Glutamatergic neuron (in vitro differentiated cells): ENCODE data around the gene ZNF611. TPM values are rescaled to one million over a fixed set of nuclear protein-coding genes. Genes with fewer than 3 reads are reported as not detected.
"Not testable (repeated sequence)": the region's sequence is repeated elsewhere in the genome, so short reads cannot be mapped to it uniquely, and the experiment has no call there.

Experiments used
- DNase-seq: peaks from one replicate; pipeline ENCODE4 v3.0.0; 2022
- H3K27ac Mint-ChIP-seq: one replicate; pipeline ENCODE4 v1.8.0; 2020; ENCODE audit warnings: mild to moderate bottlenecking, mixed read lengths, inconsistent platforms; ENCODE audit not compliant: unreplicated experiment
- H3K27me3 Mint-ChIP-seq: one replicate; pipeline ENCODE4 v1.8.0; 2020; ENCODE audit warnings: mild to moderate bottlenecking, moderate library complexity, mixed read lengths, inconsistent platforms; ENCODE audit not compliant: unreplicated experiment
- H3K36me3 Mint-ChIP-seq: one replicate; pipeline ENCODE4 v1.8.0; 2020; ENCODE audit warnings: mild to moderate bottlenecking, mixed read lengths, inconsistent platforms; ENCODE audit not compliant: unreplicated experiment
- H3K4me1 Mint-ChIP-seq: one replicate; pipeline ENCODE4 v1.8.0; 2020; ENCODE audit warnings: mild to moderate bottlenecking, low read depth, mixed read lengths, inconsistent platforms; ENCODE audit not compliant: unreplicated experiment
- H3K4me3 Mint-ChIP-seq: one replicate; pipeline ENCODE4 v1.8.0; 2020; ENCODE audit warnings: mild to moderate bottlenecking, mixed read lengths, inconsistent platforms; ENCODE audit not compliant: unreplicated experiment
- H3K9me3 Mint-ChIP-seq: one replicate; pipeline ENCODE4 v1.8.0; 2020; ENCODE audit warnings: mild to moderate bottlenecking, moderate library complexity, mixed read lengths, inconsistent platforms; ENCODE audit not compliant: unreplicated experiment
- CTCF ChIP-seq: fragments of 200-600 bp; sonication (generic); IDR thresholded peaks from one replicate; pipeline ENCODE4 v1.5.0; 2021; ENCODE audit not compliant: partially characterized antibody, unreplicated experiment
- total RNA-seq: library from RNA; stranded (reverse); fragmentation: NEBNext Ultra II Directional; extraction: Animal tissue kit (Norgen Biotek cat#: 25700); gene quantifications from one replicate; pipeline ENCODE4 v1.2.1, GENCODE V29; 2021; ENCODE audit not compliant: unreplicated experiment

The ZNF611 gene
- total RNA-seq, 1 donor from 2014 or later, result 36.2 TPM

GRCh38 chr19:52694921-52695320 is 39.9 kb downstream of the ZNF611 start:
- peaks cover 8% of the 10 kb centered on the region for H3K27me3 Mint-ChIP-seq

GRCh38 chr19:52694281-52694680 is 40.6 kb downstream of the ZNF611 start:
- H3K36me3 Mint-ChIP-seq, H3K27ac Mint-ChIP-seq, DNase-seq, H3K9me3 Mint-ChIP-seq: not testable (repeated sequence)
- Mint-ChIP-seq H3K4me1 (peaks cover 25% of the 10 kb centered on the region), H3K4me3 (peak overlapping the region; percentile 52), H3K27me3 (peaks cover 10% of the 10 kb centered on the region)

More at GRCh38 chr19:52694921-52695320, 39.9 kb downstream of the ZNF611 start:
- DNase-seq, result no peak
- peaks cover 26% of the 10 kb centered on the region for H3K4me1 Mint-ChIP-seq
- no peak for TF ChIP-seq CTCF
- H3K36me3 Mint-ChIP-seq, result peaks cover 5% of the 10 kb centered on the region
- H3K9me3 Mint-ChIP-seq, result peaks cover 10% of the 10 kb centered on the region
- H3K27ac Mint-ChIP-seq, result no peak overlapping the region
- H3K4me3 Mint-ChIP-seq, result no peak overlapping the region

- no peak for DNase-seq
- Mint-ChIP-seq H3K27ac (peak overlapping the region; percentile 0), H3K9me3 (peaks cover 6% of the 10 kb centered on the region), H3K27me3 (peaks cover 13% of the 10 kb centered on the region), H3K4me3 (peak overlapping the region; percentile 36), H3K4me1 (peaks cover 19% of the 10 kb centered on the region), H3K36me3 (no peaks in the 10 kb centered on the region)
- no peak for TF ChIP-seq CTCF
Measured at GRCh38 chr19:52692431-52693008, 42.3 kb downstream of the ZNF611 start.

GRCh38 chr19:52691737-52692136 is 43.1 kb downstream of the ZNF611 start:
- H3K27ac Mint-ChIP-seq, result peak overlapping the region; percentile 65
- peak; percentile 28 for DNase-seq
- peaks cover 13% of the 10 kb centered on the region for H3K27me3 Mint-ChIP-seq
- peaks cover 6% of the 10 kb centered on the region for H3K9me3 Mint-ChIP-seq
- H3K4me1 Mint-ChIP-seq, result peaks cover 17% of the 10 kb centered on the region
- H3K4me3 Mint-ChIP-seq, result peak overlapping the region; percentile 94
- no peak for TF ChIP-seq CTCF
- no peaks in the 10 kb centered on the region for H3K36me3 Mint-ChIP-seq

- peak; percentile 25 for DNase-seq
- no peaks in the 10 kb centered on the region for H3K36me3 Mint-ChIP-seq
- TF ChIP-seq CTCF, result no peak
- H3K9me3 Mint-ChIP-seq, result peaks cover 6% of the 10 kb centered on the region
- peak overlapping the region; percentile 81 for H3K27ac Mint-ChIP-seq
- H3K4me1 Mint-ChIP-seq, result peaks cover 17% of the 10 kb centered on the region
- peak overlapping the region; percentile 94 for H3K4me3 Mint-ChIP-seq
- peaks cover 13% of the 10 kb centered on the region for H3K27me3 Mint-ChIP-seq
Measured at GRCh38 chr19:52691215-52691610, 43.6 kb downstream of the ZNF611 start.
